Spleen (tissue), 7 donors: ENCODE data around the gene ATAD3B.
"Not testable (repeated sequence)": the region's sequence is repeated elsewhere in the genome, so short reads cannot be mapped to it uniquely, and the experiment has no call there.

ENCODE experiments used
- POLR2A ChIP-seq, 3 donors: fragments of 450-650 bp; IDR thresholded peaks; one replicate each; pipeline ENCODE4 v1.5.1; 2017; ENCODE audit warnings: antibody characterized with exemption in 3 of 3, mild to moderate bottlenecking in 1 of 3
- POLR2AphosphoS5 ChIP-seq, 3 donors: sonication (generic); formaldehyde crosslinking; IDR thresholded peaks; one replicate each; pipeline ENCODE4 v1.5.1; 2017; ENCODE audit warnings: antibody characterized with exemption in 3 of 3
- TF ChIP-seq, protein P1 (sequence below), 11 experiments: fragments of 200-600 bp in 7 of 11; fragments of 450-650 bp in 4 of 11; sonication (generic) in 4 of 11; IDR thresholded peaks in 8 of 11; conservative IDR thresholded peaks in 3 of 11; 1 replicate in 7 of 11; 2 replicates in 4 of 11; pipeline versions ENCODE4 v1.4.0 to v1.8.0; 2016 to 2021; ENCODE audit warnings: antibody characterized with exemption in 11 of 11, inconsistent platforms in 4 of 11, mild to moderate bottlenecking in 1 of 11
- donor health status: DM: no; HTN: no; CAD: no; lungs with moderate emphysema.
- donor health status: DM: no; HTN: no; CAD: no.
- donor health status: DM: no; HTN: no; CAD: no.

DNA sequence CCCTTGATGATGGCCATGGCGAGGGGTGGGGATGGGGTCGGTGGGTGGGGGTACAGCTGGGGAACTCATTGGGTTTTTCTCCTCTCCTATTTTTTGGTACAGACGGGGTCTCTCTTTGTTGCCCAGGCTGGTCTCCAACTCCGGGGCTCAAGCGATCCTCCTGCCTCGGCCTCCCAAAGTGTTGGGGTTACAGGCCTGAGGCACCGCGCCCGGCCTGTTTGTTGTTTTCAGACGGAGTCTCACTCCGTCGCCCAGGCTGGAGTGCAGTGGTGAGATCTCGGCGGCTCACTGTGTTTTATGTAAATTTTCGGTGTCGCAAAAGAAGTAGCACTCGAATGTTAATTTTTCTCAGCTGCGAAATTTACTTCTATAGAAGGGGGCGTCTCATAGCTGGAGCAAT lies 24.9 kb upstream of the ATAD3B start:
- TF ChIP-seq, protein P1, sequence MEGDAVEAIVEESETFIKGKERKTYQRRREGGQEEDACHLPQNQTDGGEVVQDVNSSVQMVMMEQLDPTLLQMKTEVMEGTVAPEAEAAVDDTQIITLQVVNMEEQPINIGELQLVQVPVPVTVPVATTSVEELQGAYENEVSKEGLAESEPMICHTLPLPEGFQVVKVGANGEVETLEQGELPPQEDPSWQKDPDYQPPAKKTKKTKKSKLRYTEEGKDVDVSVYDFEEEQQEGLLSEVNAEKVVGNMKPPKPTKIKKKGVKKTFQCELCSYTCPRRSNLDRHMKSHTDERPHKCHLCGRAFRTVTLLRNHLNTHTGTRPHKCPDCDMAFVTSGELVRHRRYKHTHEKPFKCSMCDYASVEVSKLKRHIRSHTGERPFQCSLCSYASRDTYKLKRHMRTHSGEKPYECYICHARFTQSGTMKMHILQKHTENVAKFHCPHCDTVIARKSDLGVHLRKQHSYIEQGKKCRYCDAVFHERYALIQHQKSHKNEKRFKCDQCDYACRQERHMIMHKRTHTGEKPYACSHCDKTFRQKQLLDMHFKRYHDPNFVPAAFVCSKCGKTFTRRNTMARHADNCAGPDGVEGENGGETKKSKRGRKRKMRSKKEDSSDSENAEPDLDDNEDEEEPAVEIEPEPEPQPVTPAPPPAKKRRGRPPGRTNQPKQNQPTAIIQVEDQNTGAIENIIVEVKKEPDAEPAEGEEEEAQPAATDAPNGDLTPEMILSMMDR (IDR thresholded peaks at IDR 0.05 in 8 of 11, conservative IDR thresholded peaks at IDR 0.05 in 3 of 11) = not testable (repeated sequence)
- TF ChIP-seq POLR2AphosphoS5, POLR2A (IDR thresholded peaks at IDR 0.05): not testable (repeated sequence)
